Measurements from ENCODE around the gene TNNT3.
"Not testable (repeated sequence)": the region's sequence is repeated elsewhere in the genome, so short reads cannot be mapped to it uniquely, and the experiment has no call there.

The TNNT3 gene

DNA sequence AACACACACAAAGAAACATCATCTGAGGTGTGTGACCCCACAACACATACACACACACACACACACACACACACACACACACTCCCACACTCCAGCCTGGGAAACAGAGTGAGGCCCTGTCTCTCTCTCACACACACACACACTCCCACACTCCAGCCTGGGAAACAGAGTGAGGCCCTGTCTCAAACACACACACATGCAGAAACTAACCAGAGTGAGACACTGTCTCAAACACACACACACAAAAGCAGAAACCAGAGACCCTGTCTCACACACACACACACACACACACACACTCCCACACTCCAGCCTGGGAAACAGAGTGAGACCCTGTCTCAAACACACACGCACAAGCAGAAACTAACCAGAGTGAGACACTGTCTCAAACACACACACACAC is 20.3 kb downstream of the TNNT3 start:
- H3K27me3 Mint-ChIP-seq; H3K4me1 Mint-ChIP-seq (ENCODE audit: low read depth); H3K4me3 Mint-ChIP-seq; H3K9me3 Mint-ChIP-seq; H3K27ac Mint-ChIP-seq; H3K36me3 Mint-ChIP-seq (ENCODE audit: low read depth): not testable (repeated sequence)

DNA sequence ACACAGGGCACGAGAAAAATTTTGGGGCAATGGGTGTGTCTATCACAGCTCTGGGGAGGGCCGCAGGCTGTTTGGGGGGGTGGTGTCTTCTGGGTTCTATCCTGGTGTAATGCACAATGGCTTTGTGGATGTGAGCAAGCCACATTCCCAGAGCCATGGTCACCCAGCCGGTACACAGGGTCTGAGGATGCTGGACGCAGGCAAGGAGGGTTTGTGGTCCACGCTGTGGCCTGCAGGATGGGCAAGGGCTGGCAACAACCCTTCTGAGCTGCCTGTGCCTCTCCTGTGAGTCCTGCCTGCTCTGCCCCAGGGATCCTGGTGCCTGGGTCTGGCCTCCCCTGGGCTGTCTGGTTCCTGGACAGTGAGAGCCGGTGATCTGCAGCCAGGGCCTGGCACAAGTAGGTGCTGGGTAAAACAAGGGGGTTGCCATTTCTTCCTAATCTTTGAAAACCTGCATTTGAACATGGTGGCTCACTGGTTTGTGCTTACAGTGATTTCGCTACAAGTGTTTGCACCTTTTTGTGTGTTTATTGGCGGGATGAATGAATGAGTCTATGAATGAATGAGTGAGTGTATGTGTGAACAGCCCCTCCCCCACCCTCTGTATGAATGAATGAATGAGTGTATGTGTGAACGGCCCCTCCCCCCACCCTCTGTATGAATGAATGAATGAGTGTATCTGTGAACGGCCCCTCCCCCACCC is 23.2 kb downstream of the TNNT3 start:
- H3K27ac Mint-ChIP-seq = no peak overlapping the region
- H3K4me1 Mint-ChIP-seq (ENCODE audit: low read depth) = peaks cover 4% of the 10 kb centered on the region
- no peaks in the 10 kb centered on the region for H3K36me3 Mint-ChIP-seq (ENCODE audit: low read depth)
- H3K27me3 Mint-ChIP-seq = no peaks in the 10 kb centered on the region
- no peak overlapping the region for H3K4me3 Mint-ChIP-seq
- no peaks in the 10 kb centered on the region for H3K9me3 Mint-ChIP-seq

DNA sequence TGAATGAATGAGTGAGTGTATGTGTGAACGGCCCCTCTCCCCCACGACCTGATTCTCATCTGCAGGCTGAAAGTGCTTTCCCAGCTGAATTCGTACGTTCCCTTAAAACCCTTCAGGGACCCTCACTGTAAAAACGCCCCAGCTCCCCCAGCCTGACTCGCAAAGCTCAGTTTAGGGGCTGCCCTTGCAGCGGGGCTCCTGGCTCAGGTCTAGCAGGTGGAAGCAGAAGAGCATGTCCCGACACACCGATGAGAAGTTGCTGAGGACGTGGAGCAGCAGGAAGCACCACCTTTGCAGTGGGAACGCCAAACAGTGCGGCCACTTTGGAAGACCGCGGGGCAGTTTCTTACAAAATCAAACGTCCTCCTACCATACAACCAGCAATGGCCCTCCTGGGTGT is 24.1 kb downstream of the TNNT3 start:
- no peak overlapping the region for H3K27ac Mint-ChIP-seq
- no peaks in the 10 kb centered on the region for H3K27me3 Mint-ChIP-seq
- H3K4me3 Mint-ChIP-seq = no peak overlapping the region
- peaks cover 4% of the 10 kb centered on the region for H3K4me1 Mint-ChIP-seq (ENCODE audit: low read depth)
- H3K36me3 Mint-ChIP-seq (ENCODE audit: low read depth) = no peaks in the 10 kb centered on the region
- no peaks in the 10 kb centered on the region for H3K9me3 Mint-ChIP-seq

DNA sequence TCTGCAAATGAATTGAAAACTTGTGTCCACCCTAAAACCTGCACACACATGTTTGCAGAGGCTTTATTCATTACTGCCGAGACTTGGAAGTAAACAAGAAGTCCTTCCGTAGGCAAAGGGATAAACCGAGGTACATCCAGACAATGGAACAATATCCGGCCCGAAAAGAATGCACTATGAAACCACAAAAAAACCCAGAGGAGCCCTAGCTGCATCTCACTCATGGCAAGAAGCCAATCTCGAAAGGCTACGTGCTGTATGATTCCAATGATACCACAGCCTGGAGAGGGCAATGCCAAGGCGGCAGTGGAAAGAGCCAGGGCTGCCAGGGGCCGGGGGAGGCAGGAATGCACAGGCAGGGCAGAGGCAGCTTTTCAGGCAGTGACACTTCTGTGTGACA is 24.5 kb downstream of the TNNT3 start:
- H3K27ac Mint-ChIP-seq = no peak overlapping the region
- peaks cover 4% of the 10 kb centered on the region for H3K4me1 Mint-ChIP-seq (ENCODE audit: low read depth)
- H3K4me3 Mint-ChIP-seq = no peak overlapping the region
- H3K36me3 Mint-ChIP-seq (ENCODE audit: low read depth) = no peaks in the 10 kb centered on the region
- no peaks in the 10 kb centered on the region for H3K27me3 Mint-ChIP-seq
- no peaks in the 10 kb centered on the region for H3K9me3 Mint-ChIP-seq

DNA sequence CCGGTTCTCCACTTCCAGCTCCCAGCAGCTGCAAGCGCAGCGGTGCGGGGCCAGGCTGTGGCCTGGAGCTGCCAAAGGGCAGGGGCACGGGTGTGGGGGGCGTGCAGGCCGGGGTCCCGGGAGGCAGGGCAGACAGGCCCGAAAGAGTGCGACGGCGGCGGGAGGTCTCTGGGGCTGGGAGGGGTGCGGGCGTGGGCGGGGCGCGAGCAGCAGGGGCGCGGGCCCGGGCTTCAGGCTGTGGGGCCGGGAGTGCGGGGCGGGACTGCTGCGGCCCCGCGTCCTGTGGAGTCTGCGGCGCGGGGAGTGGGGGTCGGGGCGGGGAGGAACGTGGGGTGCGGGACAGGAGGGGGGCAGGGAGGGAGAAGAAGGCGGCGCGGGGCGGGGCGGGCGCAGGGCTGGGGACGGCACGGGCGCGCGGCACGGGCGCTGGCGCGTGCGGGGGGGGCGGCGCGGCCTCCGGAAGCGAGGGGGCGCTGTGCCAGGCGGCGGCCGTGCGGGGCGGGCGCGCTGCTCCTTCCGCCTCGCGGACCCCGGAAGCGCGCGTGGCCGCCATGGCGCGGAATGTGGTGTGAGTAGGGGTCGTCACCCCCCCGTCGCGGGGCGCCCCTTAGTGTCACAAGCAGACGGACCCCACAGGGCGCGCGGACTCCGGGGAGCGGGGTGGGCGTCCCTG is 27.4 kb downstream of the TNNT3 start, which contains the start of gene MRPL23:
Gene MRPL23, plus strand, starts transcription at position 521 of the 673 bp plus-strand sequence. Its CDS starts 31 bp downstream, at position 552.
- no peaks in the 10 kb centered on the region for H3K27me3 Mint-ChIP-seq
- no peak within 1 kb of the TSS for H3K27ac Mint-ChIP-seq
- H3K4me1 Mint-ChIP-seq (ENCODE audit: low read depth) = no peaks in the 10 kb centered on the region
- H3K4me3 Mint-ChIP-seq = no peak within 1 kb of the TSS
- H3K9me3 Mint-ChIP-seq = no peaks in the 10 kb centered on the region
- H3K36me3 Mint-ChIP-seq (ENCODE audit: low read depth) = no peaks in the 10 kb centered on the region

DNA sequence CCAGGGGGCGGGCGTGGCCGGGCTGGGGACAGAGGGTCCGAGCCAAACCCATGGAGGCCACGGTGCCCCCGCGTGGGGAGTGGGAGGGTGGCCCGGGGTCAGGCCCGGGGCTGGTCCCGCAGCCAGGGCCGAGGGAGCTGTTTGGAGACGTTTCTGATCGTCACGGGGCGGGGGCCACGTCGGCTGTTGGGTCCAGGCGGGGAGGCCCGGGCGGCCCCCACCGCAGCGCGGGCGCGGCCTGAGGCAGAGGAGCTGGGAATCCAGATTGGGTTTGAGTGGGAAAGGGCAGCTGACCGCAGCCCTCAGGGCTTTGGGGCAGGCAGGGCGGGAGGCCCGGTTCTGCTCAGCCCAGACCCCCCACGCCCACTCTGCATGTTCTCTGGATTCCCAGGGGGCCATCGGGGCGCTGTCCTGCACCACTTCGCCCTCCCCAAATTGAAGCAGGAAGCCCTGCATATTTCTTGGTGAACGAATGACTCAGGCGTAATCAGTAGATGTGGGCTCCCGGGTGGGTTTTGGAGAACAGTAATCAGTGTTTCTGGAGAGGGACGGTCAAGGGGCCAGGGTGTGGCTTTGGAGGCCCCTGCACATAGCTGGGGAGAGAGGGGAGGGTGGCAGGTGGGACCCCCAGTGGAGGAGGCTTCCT is 28.2 kb downstream of the TNNT3 start:
- Mint-ChIP-seq H3K4me3 (no peak overlapping the region), H3K4me1 (ENCODE audit: low read depth) (no peaks in the 10 kb centered on the region), H3K36me3 (ENCODE audit: low read depth) (no peaks in the 10 kb centered on the region), H3K9me3 (no peaks in the 10 kb centered on the region), H3K27ac (no peak overlapping the region), H3K27me3 (no peaks in the 10 kb centered on the region)

DNA sequence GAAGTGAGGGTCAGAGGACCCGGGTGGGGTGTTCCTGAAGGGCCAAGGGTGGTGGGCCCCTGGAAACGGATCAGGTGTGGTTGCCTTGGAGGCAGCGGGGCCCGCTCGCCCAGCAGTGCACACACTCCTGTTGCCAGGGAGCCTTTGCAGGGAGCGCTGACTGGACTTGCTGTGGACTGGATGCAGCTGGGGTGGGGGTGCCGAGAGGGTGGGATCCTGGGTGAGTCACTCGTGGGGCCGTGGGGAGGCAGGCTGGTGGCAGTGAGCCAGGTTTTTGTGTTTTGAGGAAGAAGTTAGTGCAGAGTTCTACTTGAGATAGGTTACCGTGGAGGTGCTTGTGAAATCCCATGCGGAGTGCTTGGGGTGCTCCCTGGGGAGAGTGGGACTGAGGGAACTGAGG is 28.9 kb downstream of the TNNT3 start:
- Mint-ChIP-seq H3K4me3 (no peak overlapping the region), H3K36me3 (ENCODE audit: low read depth) (no peaks in the 10 kb centered on the region), H3K27ac (no peak overlapping the region), H3K9me3 (no peaks in the 10 kb centered on the region), H3K4me1 (ENCODE audit: low read depth) (no peaks in the 10 kb centered on the region), H3K27me3 (no peaks in the 10 kb centered on the region)

DNA sequence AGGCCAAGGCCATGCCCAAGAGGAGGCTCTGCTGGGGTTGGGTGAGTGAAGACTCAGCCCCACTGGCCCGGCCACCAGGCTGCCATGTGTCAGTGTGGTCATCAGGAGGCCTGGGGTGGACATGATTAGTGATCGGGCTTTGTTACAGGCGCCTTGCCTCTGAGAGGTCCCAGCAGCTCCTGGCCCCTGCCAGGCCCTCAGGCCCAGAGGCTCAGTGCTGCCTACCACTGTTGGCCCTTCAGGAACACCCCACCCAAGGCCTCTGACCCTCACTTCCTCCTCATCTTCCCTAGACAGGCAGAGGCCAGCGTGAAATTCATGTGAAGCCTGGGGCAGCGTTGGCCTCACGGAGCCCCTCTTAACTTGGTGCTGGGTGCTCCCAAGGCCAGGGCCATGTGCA is 29.8 kb downstream of the TNNT3 start:
- H3K36me3 Mint-ChIP-seq (ENCODE audit: low read depth) = no peaks in the 10 kb centered on the region

DNA sequence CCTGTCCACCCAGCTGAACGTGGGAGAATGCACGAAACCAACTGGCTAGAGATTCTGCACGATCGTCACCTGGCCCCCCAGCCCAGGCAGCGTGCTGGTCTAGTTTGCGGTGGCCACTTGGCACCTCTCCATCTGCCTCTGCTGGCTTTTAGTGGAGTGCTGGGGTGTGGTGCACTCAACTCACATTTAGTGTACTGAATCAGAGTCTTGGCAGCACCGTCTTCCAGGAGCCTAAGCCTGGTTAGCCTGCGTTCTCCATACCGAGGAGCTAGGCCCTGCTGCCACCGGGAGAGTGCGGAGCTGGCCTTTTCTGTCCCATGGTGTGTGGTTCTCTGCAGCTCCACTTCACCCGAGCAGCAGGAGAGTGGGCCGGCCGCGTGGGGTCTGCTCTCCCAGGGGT is 30.4 kb downstream of the TNNT3 start:
- no peaks in the 10 kb centered on the region for H3K27me3 Mint-ChIP-seq
- H3K4me1 Mint-ChIP-seq (ENCODE audit: low read depth) = no peaks in the 10 kb centered on the region
- H3K9me3 Mint-ChIP-seq = no peaks in the 10 kb centered on the region
- no peak overlapping the region for H3K4me3 Mint-ChIP-seq
- no peaks in the 10 kb centered on the region for H3K36me3 Mint-ChIP-seq (ENCODE audit: low read depth)
- H3K27ac Mint-ChIP-seq = no peak overlapping the region

More for the DNA sequence above, 29.8 kb downstream of the TNNT3 start:
- Mint-ChIP-seq H3K4me1 (ENCODE audit: low read depth) (no peaks in the 10 kb centered on the region), H3K27ac (no peak overlapping the region), H3K27me3 (no peaks in the 10 kb centered on the region), H3K4me3 (no peak overlapping the region), H3K9me3 (no peaks in the 10 kb centered on the region)

DNA sequence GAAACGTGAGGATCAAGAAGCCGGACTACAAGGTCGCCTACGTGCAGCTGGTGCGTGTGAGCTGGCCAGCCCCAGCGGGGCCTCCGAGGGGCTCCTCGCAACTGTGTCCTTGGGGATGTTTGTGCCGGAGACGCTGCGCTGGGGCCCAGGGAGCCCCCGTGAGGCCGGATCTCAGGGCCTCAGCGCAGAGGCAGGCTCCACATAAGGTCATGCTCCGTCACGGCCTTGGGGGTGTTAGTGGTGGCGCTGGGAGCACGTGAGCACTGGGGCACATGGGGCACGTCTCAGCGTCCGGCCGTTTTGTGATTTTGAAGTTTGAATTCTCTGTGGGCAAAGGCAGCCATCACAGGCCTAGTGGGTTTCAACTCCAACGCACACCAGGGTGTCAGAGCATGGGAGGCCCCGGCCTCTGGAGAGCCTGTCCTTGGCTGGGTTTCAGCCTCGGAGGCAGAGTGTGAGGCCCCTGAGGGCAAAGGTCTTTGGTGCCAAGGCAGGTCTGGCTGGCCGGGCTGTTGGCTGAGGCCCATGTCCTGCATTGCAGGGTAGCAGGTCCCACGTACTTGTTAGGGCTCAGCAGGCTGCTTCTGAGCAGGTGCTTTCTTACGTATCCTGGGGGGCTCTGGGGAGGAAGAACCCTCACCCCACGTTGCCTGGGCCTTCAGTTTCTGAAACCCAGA is 33.4 kb downstream of the TNNT3 start:
- Mint-ChIP-seq H3K36me3 (ENCODE audit: low read depth) (no peaks in the 10 kb centered on the region), H3K27me3 (no peaks in the 10 kb centered on the region), H3K27ac (no peak overlapping the region), H3K4me1 (ENCODE audit: low read depth) (no peaks in the 10 kb centered on the region), H3K9me3 (no peaks in the 10 kb centered on the region), H3K4me3 (no peak overlapping the region)

DNA sequence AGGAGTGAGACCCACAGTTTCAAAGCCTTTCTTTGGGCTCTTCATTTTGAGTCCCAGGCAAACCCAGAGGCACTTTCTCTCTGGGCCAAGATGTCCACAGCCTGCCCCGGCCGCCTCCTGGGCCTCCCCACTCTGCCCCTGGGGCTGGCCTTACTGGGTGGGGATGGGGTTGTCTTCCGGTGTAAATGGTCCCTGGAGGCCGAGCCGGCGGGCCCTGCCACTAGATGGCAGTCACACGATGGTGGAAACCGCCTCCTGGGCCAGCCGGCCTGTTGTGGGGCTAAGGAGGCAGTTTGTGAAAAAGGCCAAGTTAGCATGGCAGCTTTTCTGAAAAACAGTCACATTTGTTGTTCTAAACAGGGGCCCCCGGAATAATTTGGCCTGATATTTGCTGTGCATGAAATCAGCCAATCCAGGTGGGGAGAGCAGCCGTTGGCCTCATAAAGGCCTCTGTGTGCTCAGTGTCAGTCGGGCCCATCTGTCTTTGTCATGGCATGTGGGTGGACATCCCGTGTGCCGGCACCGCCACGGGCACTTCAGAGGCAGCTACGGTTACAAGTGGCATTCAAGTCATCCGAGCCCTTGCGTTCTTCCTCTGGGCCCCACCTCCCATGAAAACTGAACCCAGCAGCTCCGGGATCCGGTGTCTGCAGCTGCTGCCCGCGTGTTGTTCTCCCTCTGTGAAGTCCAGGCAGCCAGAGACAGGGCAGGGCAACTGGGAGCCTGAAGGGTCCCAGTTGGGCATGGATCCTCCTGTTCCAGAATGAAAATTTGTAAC is 34.2 kb downstream of the TNNT3 start:
- H3K4me3 Mint-ChIP-seq = no peak overlapping the region
- H3K27ac Mint-ChIP-seq = no peak overlapping the region
- H3K36me3 Mint-ChIP-seq (ENCODE audit: low read depth) = no peaks in the 10 kb centered on the region
- H3K27me3 Mint-ChIP-seq = no peaks in the 10 kb centered on the region
- H3K9me3 Mint-ChIP-seq = no peaks in the 10 kb centered on the region
- H3K4me1 Mint-ChIP-seq (ENCODE audit: low read depth) = no peaks in the 10 kb centered on the region

DNA sequence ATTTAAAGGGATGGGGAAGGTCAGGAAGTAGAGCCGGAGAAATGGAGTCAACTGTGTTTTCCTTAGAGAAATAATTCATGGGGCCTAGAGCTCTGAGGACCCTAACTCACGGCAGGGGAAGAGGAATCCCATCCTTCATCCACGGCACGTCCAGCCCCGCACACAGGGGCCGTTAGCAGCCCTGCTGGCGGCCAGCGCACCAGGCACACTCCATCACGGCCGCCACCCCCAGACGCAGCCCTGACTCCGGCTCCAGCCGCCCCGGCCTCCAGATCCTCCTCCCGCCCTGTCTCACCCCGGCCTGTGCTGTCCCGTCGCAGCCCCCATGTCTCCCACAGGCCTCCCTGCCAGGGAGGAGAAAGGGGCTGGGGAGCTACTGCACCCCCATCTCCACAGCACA is 38.9 kb downstream of the TNNT3 start:
- no peak overlapping the region for H3K27ac Mint-ChIP-seq
- no peaks in the 10 kb centered on the region for H3K4me1 Mint-ChIP-seq (ENCODE audit: low read depth)
- H3K4me3 Mint-ChIP-seq = no peak overlapping the region
- H3K27me3 Mint-ChIP-seq = no peaks in the 10 kb centered on the region
- H3K9me3 Mint-ChIP-seq = no peaks in the 10 kb centered on the region
- H3K36me3 Mint-ChIP-seq (ENCODE audit: low read depth) = no peaks in the 10 kb centered on the region

DNA sequence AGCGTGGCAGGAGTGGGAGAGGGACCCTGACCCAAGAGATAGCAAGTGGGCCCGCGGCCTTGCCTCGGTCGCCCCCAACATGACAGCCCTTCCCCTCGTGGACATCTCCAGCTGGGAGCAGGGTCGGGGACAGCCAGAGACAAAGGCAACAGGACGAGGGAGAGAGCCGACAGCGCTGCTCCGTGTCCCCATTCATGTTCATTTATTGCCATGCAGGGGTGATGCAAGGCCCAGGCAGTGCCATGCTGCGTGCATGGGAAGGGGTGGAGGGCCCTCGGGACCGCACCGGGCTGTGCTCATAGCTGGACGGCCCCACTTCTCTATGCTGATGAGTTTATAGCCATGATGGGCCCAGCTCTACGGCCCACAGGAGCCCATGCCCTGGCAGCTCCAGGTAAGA is 40.3 kb downstream of the TNNT3 start:
- Mint-ChIP-seq H3K27ac (no peak overlapping the region), H3K9me3 (no peaks in the 10 kb centered on the region), H3K36me3 (ENCODE audit: low read depth) (no peaks in the 10 kb centered on the region), H3K4me3 (no peak overlapping the region), H3K27me3 (no peaks in the 10 kb centered on the region), H3K4me1 (ENCODE audit: low read depth) (no peaks in the 10 kb centered on the region)

DNA sequence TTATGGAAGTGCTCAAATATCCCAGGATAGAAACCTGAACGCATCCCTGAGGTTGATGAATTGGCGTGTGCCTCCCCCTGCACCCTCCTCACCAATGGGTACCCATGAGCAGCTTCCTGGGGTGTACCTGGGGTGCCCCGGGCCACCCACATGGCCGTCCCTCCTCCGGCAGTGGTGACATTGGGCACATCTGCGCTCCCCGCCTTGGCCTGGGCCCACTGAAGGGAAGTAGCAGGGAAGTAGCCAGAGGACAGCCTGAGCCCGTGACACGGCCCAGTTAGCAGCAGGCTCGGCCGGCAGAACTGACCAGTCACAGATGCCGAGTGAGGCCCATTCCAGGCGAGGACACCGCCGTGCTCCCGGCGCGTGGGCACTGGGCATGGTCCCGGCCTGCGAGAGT is 44.4 kb downstream of the TNNT3 start:
- Mint-ChIP-seq H3K27ac (no peak overlapping the region), H3K4me3 (no peak overlapping the region), H3K36me3 (ENCODE audit: low read depth) (no peaks in the 10 kb centered on the region), H3K9me3 (no peaks in the 10 kb centered on the region), H3K4me1 (ENCODE audit: low read depth) (no peaks in the 10 kb centered on the region), H3K27me3 (no peaks in the 10 kb centered on the region)
